HG02852 (cell line): ENCODE data around the gene CPOX.
A peak's percentile ranks its signal among the peaks of the same experiment; 100 is the strongest.
"Not testable (repeated sequence)": the region's sequence is repeated elsewhere in the genome, so short reads cannot be mapped to it uniquely, and the experiment has no call there.

ENCODE experiments used
- ATAC-seq: cut with Tn5 transposase; IDR thresholded peaks from one replicate; pipeline ENCODE4 v1.9.1; 2021; ENCODE audit warnings: mild to moderate bottlenecking, moderate library complexity; ENCODE audit not compliant: unreplicated experiment

The CPOX gene

DNA sequence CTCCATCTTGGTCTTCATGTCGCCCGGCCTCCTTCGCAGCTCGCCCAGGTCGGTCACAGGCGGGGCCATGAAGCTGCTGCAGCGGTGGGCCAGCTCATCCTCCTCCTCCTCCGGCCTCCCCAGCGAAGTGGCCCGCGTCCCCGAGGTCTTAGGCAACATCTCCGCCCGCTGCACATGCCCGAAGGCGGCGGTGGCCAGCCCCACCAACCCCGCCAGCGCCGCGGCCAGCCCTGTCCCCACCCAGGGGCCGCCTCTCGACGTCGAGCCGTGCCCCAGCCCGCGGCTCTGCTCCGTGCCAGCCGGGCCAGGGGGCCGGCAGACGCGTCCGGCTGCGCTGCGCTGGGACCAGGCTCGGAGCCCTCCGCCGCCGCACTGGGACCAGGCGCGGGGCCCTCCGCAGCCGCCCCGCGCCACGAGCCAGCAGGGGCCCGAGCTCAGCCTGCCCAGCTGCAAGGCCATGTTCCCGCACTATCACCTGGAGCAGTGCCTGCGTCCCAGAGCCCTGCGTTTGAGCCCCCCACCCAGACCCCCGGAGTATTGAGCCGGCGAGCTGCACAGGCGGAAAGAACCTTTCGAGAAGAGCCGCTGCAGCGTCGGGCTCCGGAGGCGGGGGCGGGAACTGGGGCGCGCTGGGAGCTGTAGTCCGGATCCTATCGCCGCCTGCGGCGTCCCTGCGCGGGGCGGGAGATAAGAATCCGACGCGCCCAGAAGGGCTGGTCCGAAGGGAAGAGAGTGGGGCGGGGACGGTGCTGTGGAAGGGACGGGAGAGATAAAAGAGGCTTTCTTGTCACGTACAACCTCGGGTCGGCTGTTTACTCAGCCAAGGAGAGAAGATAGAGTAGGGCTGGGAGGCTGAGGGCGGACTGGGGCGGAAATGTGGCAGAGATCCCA is at the start of gene CPOX:
CPOX (minus strand) TSS at position 566 of the 891 bp plus-strand sequence; CDS start at position 459, 107 bp downstream.
- peak; percentile 95 for ATAC-seq

DNA sequence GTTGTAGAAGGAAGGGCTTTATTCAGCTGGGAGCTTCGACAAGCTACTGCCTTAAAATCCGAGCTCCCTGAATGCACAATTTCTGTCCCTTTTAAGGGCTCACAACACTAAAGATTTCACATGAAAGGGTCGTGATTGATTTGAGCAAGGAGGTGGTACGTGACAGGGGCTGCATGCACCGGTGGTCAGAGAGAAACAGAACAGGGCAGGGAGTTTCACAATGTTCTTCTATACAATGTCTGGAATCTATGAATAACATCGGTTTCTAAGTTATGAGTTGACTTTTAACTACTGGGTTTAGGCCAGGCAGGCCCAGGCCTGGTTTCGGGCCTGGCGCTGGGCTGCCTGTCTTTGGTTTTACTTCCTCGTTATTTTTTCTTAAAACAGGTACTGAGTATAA is 49.4 kb upstream of the CPOX start:
- ATAC-seq, result not testable (repeated sequence)

DNA sequence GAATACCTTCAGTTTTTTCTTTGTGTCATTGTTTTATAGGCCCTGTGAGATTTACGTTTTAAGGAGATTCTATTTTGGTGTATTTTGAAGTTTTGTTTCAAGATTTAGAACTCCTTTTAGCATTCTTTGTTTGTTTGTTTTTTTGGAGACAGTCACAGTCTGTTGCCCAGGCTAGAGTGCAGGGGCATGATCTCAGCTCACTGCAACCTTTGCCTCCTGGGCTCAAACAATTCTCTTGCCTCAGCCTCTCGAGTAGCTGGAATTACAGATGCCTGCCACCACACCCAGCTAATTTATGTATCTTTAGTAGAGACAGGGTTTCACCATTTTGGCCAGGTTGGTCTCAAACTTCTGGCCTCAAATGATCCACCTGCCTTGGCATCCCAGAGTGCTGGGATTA is 48.3 kb upstream of the CPOX start:
- not testable (repeated sequence) for ATAC-seq

DNA sequence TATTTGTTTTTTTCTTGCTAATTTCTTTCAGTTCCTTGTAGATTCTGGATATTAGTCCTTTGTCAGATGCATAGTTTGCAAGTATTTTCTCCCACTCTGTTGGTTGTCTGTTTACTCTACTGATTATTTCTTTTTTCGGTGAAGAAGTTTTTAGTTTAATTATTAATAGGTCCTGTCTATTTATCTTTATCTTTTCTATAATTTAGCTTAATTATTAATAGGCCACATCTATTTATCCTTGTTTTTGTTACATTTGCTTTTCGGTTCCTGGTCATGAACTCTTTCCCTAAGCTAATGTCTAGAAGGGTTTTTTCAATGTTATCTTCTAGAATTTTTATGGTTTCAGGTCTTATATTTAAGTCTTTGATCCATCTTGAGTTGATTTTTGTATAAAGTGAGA is 45.1 kb upstream of the CPOX start:
- not testable (repeated sequence) for ATAC-seq

DNA sequence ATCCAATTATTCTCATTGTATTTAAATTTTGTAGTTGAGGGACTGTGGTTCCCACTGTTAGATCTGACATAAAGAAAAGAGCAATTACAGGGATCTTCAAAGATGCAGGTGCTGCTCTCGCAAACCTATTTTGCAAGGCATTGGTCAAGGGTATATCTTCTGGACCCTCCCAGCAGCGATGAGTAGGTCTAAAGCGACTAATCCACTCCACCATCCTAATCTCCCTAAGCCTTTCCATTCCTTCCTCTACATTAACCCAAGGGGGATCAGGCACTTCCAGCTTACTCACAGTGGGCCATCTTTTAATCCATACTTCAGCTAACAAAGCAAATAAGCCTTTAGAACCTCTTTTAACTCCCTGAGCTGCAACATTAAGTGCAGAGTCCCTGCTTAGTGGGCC is 37.0 kb upstream of the CPOX start:
- ATAC-seq, result no peak

DNA sequence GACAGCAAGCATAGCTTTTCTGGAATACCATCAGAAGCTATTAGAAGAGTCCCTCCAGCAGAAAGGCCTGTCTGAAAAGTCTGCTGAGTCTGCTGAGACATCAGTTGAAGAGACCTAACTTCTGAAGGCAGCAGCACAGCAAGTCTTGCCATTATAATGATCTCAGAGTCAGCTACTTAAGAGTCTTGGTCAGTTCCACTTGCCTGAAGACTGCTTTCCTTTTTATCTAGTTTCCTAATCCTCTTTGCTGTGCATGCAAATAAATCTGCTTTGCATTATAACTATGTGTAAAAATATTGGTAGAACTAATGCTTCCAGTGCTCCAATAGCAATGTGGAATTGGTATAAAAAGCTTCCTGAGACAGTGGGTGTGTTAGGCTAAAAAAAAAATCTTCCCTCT is 34.9 kb upstream of the CPOX start:
- ATAC-seq, result no peak

DNA sequence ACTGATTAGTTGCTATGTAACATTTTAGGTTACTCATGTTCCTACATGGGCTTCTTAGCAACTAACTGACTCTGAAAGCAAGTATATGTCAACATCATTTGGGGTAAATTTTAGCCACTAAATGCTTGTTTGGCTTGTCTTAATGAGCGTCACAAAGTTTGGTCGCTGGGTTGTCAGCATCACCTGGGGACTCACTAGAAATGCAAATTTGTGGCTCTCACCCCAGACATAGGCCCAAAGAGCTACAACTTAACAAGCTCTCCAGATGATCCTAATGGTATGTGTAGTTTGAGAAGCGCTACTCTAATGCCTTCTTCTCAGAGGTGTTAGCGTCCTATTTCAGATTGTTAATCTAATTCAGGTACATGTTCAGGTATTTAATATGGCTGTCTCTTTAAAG is 32.7 kb upstream of the CPOX start:
- ATAC-seq, result no peak

DNA sequence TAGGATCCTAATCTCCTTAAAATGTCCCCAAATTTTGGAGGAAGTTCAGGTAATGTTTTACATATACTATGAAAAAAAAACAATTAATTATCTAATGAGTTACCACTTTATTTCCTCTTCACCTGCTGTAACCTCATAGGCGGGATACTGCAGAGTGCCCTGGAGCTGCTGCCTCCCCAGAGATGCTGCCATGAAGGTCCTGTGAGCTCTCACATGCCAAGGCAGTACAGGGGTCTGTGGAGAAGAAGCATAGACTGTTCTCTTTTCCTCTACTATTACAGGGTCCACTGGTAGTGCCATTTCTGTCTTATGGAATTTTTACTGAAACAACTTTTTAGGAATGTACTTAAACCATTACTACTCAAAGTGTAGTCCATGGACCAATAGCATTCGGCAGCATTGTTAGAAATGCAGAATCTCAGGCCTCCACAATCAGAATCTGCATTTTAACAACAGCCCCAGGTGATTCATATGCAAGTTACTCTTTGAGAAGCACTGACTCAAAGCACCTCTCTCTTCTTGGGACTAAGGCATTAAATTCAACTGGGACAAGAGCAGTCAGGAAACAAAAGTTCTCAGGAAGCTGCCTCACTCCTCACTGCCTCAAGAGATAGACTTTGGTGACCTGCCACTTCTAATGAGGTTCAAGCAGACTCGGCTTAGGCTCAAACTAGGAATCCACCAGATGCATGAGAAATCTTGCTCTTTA is 30.3 kb upstream of the CPOX start:
- no peak for ATAC-seq

DNA sequence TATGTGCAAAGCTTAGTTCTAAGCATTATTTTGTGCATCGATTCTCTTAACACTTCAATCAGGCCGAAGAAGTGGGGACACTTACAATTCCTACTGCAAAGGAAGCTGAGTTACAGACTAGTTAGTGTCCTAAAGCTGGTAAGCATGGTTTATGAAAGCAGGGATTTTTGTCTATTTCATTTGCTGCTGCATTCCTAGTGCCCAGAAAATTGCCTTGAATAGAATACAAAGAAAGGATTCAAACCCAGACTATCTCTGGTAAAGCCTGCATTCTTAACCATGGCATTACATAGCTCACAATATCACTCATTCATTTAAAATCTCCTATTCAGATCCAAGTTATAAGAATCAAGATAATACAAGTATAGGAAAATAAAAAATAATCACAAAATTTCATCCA is 24.4 kb upstream of the CPOX start:
- no peak for ATAC-seq

DNA sequence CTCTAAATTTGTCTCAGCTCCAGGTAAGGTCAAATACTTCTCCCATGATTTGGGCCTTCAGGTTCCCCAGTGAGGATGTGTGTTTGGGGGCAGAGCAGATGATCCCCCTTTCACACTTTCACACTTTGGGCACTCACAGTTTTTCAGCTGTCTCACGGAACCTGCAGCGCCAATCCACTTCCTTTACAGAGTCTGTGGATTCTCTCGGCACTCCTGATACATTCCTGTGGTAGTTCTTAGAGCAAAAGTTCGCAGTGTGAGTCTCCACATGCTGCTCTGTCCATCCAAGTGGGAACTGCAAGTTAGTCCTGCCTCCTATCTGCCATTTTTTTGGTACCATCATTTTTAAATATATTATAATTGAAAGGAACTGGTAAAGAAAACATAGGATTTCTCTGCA is 20.2 kb upstream of the CPOX start:
- no peak for ATAC-seq

DNA sequence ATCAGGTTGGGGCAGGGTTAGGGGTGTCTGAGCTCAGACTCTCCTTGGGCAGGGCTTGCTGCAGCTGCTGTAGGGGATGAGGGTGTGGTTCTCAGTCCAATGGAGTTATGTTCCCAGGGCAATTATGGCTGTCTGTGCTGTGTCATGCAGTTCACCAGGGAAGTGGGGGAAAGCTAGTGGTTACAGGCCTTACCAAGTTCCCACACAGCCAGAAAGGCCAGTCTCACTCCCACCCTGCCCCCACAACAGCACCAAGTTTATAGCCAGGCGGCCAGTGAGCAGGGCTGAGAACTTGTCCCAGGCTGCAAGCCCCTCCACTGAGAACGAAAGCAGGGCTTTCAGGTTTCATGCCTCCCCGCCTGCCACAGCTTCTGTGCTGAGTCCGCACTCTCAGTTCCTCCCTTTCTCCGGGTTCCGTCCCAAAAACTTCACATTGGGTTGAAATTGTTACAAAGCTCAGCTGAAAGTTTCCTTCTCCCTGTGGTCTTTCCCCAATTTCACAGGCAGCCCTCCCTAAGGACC is 19.6 kb upstream of the CPOX start:
- ATAC-seq, result peak; percentile 95

DNA sequence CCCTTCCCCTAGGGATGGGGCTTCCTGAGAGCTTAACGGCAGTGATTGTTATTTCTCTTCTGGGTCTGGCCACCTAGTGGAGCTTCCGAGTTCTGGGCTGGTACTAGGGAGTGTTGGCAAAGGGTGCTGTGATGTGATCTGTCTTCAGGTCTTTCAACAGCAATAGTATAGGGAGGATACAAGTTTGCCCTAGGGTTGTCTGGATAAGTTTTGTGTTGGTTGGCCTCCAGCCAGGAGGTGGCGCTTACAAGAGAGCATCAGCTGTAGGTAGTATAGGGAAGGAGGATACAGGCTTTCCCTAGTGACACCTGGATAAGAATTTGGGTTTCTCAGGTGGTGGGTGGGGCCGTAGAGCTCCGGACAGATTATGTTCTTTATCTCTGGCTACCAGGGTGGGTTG is 19.2 kb upstream of the CPOX start:
- ATAC-seq, result peak; percentile 43

DNA sequence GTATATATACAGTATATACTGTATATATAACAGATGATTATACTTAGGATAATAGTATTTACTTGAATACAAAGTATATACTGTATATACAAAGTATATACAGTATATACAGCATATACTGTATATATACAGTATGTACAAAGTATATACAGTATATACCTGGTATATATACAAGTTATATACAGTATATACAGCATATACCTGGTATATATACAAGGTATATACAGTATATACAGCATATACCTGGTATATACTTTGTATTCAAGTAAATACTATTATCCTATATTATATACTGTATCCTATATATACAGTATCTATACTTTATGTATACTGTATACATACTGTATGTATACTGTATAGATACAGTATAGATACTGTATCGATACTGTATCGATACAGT is 14.6 kb upstream of the CPOX start:
- ATAC-seq, result no peak

DNA sequence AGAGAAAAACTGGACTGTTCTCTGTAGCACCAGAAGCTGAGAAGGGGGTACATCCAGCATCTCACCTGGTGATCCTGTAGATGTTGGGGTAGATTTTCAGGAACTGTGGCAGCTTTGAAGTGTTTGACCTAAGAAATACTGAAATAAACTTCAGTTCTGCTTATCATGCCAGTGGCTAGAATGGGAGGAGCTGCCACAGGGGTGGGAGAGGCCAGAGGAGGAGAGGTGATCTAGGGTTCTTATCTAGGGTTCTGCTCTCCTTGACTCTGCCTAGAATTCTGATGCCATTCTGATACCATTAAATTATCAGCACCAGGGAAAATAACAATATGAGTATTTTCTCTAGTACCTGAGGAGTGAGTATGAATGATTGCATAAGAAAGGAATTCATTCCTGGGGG is 10.2 kb upstream of the CPOX start:
- no peak for ATAC-seq

DNA sequence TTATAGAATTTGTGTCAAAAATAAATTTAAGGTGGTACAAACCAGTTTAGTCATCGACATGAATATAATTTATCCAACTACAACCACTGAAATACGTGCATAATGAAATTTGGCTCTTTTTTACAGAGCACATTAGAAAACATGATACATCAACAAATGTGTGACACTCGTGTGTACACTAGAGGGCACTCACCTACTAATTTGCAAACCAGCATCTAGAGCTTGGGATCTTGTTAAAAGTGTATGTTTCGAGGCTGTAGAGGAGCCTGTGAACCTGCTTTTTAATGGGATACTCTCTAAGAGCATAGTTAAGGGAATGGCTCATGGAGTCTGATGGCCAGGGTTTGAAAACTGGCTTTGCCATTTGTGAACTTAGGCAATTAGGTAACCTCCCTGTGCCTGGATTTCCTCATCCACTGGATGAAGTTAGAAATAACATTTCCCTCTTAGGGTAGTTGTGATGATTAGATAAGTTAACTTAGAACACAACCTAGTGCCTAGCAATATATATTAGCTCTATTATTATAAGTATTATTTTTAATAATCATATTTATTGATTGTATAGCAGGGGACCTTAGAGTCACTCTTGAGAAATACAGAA is 8.8 kb upstream of the CPOX start:
- peak; percentile 78 for ATAC-seq

DNA sequence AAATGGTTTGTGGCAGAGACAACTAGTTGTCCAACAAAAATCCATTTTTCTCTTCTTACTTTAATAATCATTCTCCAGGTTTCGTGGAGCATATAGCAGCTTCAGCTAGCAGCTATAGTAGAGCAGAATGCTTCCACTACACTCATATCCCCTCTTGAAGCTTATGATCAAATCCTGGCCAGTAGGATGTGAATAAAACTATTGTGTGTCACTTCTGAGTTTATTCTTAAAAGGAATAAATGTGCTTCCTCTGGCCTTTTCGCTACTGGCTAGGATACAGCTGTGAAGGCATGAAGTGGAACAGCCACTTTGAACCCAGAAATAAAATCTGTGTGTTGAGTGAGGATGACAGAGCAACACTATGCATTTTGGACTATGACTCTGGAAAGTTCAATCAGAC is 7.8 kb upstream of the CPOX start:
- no peak for ATAC-seq

DNA sequence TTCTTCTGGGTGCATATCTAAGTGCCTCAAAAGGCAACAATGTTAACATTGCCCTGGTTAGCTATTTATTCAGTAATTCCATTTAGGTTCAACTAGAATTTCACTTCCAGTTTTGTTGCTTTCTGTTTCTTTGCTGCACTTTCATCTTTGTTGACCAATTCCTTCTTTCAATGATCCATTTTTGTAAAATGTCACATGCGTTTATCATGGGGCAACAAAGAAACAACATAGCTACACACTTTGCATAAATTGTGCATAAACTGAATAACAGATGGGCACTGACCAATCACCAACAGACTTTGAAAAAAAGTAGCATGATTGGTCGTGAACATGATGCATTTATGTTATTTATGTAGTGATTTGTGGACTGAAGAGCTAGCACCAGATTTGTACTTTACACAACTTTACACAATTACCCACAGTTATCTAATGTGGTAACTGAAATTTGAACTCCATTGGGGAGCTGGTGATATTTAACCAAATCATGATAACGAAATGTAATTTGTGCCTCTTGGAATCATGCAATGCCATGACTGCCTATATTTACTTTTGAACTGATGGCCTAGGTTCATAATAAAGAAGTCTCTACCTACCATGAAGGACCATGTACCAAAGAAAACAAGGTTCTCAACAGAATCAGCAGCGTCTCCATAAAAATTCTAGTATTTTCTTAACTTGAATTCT is 7.1 kb upstream of the CPOX start:
- ATAC-seq, result peak; percentile 47

DNA sequence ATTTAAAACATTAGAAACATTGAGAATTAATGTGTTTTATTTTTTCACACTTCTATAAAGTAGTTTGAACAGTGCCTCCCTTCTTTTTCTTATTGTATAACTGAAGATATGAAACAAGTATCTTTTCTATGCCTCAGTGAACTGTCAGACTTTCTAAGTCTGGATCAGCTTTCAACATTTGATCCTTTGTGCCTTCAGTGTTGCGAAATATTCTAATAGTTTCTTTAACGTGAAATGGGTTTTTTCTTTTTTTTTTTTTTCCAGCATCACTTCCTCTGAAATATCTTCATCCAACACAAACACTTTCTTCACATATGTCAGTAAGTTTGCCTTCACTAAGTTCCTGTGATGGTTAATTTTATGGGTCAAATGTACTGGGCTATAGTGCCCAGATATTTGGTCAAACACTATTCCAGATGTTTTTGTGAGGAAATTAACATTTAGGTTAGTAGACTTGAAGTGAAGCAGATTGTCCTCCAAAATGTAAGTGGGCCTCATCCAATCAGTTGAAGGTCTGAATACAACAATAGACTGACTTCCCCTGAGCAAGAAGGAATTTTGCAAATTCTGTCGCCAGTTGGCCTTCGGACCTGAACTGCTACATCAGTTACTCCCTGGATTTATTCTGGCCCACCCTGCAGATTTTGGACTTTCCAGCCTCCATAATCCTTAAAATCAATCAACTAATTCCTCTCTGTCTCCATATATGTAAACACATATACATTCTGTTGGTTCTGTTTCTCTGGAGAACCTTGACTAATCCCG is 6.4 kb upstream of the CPOX start:
- no peak for ATAC-seq

DNA sequence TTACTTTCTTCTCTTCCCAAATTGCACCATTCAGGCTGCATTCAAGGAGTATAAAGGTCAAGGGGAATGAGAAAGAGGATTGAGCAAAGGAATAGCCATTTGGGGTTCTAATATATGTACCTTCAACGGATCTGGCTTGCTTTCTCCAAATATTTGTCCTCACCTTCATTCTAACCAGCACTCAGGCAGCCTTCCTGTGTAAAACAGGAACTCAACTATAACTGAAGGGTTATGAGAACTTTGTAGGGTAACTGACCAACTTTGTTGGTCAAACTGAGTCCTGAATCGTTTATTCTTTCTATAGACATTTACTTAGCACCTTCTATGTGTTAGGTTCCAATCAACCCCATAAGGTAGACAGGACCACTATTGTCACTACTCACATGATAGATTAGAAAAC is 5.1 kb upstream of the CPOX start:
- no peak for ATAC-seq
